Lung (tissue), 12 donors: ENCODE results near the gene PBX3. TPM values are rescaled to one million over a fixed set of nuclear protein-coding genes. Genes with fewer than 3 reads are reported as not detected.

Experiments used
- ATAC-seq: fragments of 200-7000 bp; cut with Tn5 transposase; one replicate; pipeline ENCODE4 v1.9.1; 2020; ENCODE audit warnings: moderate number of reproducible peaks; ENCODE audit not compliant: insufficient read depth, low FRiP score
- DNase-seq, 3 donors: peaks; one replicate each; pipeline ENCODE4 v3.0.0-alpha.2; 2013 to 2017
- H3K27ac ChIP-seq, 2 donors: one replicate each; pipeline ENCODE4 v1.5.1; 2013; ENCODE audit warnings: mild to moderate bottlenecking in 2 of 2, moderate library complexity in 2 of 2, control low read depth in 1 of 2, inconsistent platforms in 1 of 2, low read depth in 1 of 2, low read length in 1 of 2
- H3K27me3 ChIP-seq, 3 donors: one replicate each; pipeline ENCODE4 v1.5.1; 2013; ENCODE audit warnings: low read length in 2 of 3; ENCODE audit not compliant: control insufficient read depth in 3 of 3, insufficient read depth in 3 of 3
- H3K36me3 ChIP-seq, 4 donors: one replicate each; pipeline ENCODE4 v1.5.1; 2013; ENCODE audit warnings: low read length in 4 of 4, mild to moderate bottlenecking in 1 of 4, moderate library complexity in 1 of 4; ENCODE audit not compliant: control insufficient read depth in 4 of 4, insufficient read depth in 4 of 4
- H3K4me1 ChIP-seq, 5 donors: one replicate each; pipeline ENCODE4 v1.5.1; 2013; ENCODE audit warnings: low read length in 5 of 5, mild to moderate bottlenecking in 2 of 5, moderate library complexity in 1 of 5; ENCODE audit not compliant: control insufficient read depth in 5 of 5, insufficient read depth in 5 of 5
- H3K4me3 ChIP-seq: one replicate; pipeline ENCODE4 v1.5.1; 2013; ENCODE audit warnings: mild to moderate bottlenecking, control low read depth, moderate library complexity
- H3K9ac ChIP-seq, 2 donors: one replicate each; pipeline ENCODE4 v1.5.1; 2013; ENCODE audit warnings: low read length in 2 of 2, control low read depth in 1 of 2; ENCODE audit not compliant: insufficient read depth in 1 of 2
- H3K9me3 ChIP-seq, 4 donors: one replicate each; pipeline ENCODE4 v1.5.1; 2013; ENCODE audit warnings: low read length in 3 of 4, mild to moderate bottlenecking in 1 of 4, moderate library complexity in 1 of 4; ENCODE audit not compliant: control insufficient read depth in 4 of 4, insufficient read depth in 3 of 4
- CTCF ChIP-seq: IDR thresholded peaks from 2 replicates; pipeline ENCODE4 v1.5.1; 2012; ENCODE audit warnings: mild to moderate bottlenecking; ENCODE audit errors: control extremely low read depth, extremely low read depth
- WGBS, 2 donors: extraction: QIAGEN DNeasy Blood & Tissue Kit; methylation state at CpG; one replicate each; pipeline ENCODE4 v1.1.7; 2013; 5-methylcytosine and 5-hydroxymethylcytosine counted together
- polyA plus RNA-seq, 2 donors: library from polyadenylated mRNA; stranded (reverse); fragments of 200-250 nt; gene quantifications; one replicate each; pipeline ENCODE4 v1.2.1, GENCODE V29; 2013
- total RNA-seq, 2 donors: library from RNA; depleted of rRNA in 1 of 2; stranded (reverse); fragments of >200 nt in 1 of 2; gene quantifications; one replicate each; pipeline ENCODE4 v1.2.1, GENCODE V29; 2014 to 2021
- donor health status: control.
- donor health status: control.
- donor health status: Bipolar disorder and iron deficiency.
- donor health status: healthy.
- donor health status: DM: yes; HTN: yes; CAD: no.

PBX3 gene
- total and polyA plus RNA-seq, 4 donors, result 8.6 to 60.4 (median 26.4) TPM

- ATAC-seq (no peak), DNase-seq (no peak)
- H3K27ac ChIP-seq, result no peak overlapping the region
- no peaks in the 10 kb centered on the region for H3K9me3 ChIP-seq
- no peaks in the 10 kb centered on the region for H3K27me3 ChIP-seq
- TF ChIP-seq CTCF, result no peak
- H3K4me3 ChIP-seq, result no peak overlapping the region
- H3K36me3 ChIP-seq, result no peaks in the 10 kb centered on the region
- WGBS, 2 donors, result 97% methylated on average over 2 of the region's 2 CpGs
- peaks cover 0 to 8% (median 0%) of the 10 kb centered on the region in 5 donors for H3K4me1 ChIP-seq
- no peak overlapping the region for H3K9ac ChIP-seq
Observed at GRCh38 chr9:125897481-125897880, 150.3 kb downstream of the PBX3 start.

- no peak for TF ChIP-seq CTCF
- ATAC-seq, result no peak
- Histone ChIP-seq H3K9me3 (no peaks in the 10 kb centered on the region), H3K9ac (no peak overlapping the region), H3K4me3 (no peak overlapping the region), H3K27ac (no peak overlapping the region), H3K27me3 (no peaks in the 10 kb centered on the region), H3K36me3 (no peaks in the 10 kb centered on the region), H3K4me1 (peaks cover 0 to 9% (median 3%) of the 10 kb centered on the region in 5 donors)
- WGBS, 2 donors, result 91 to 92% methylated on average over 3 of the region's 3 CpGs
- DNase-seq, result no peak
Observed at GRCh38 chr9:125902214-125902613, 155.0 kb downstream of the PBX3 start.

- DNase-seq, result no peak
- Histone ChIP-seq H3K9me3 (no peaks in the 10 kb centered on the region), H3K27ac (no peak overlapping the region), H3K9ac (no peak overlapping the region), H3K4me3 (no peak overlapping the region), H3K36me3 (no peaks in the 10 kb centered on the region), H3K4me1 (peaks cover 0 to 8% (median 3%) of the 10 kb centered on the region in 5 donors), H3K27me3 (no peaks in the 10 kb centered on the region)
- TF ChIP-seq CTCF, result no peak
- WGBS, 2 donors, result 64 to 76% methylated on average over 2 of the region's 2 CpGs
- no peak for ATAC-seq
Observed at GRCh38 chr9:125902831-125903512, 155.8 kb downstream of the PBX3 start.
